Ovary (tissue), 9 donors: ENCODE measurements around the gene ARHGAP8. TPM values are rescaled to one million over a fixed set of nuclear protein-coding genes. Genes with fewer than 3 reads are reported as not detected.

Experiments used
- DNase-seq, 5 donors: peaks; one replicate each; pipeline ENCODE4 v3.0.0-alpha.2; 2019 to 2020
- H3K27ac ChIP-seq, 2 donors: fragments of 200-600 bp; one replicate each; pipeline versions ENCODE4 v1.5.1 to v1.8.0; 2019 to 2022
- H3K27me3 ChIP-seq: fragments of 200-600 bp; one replicate; pipeline ENCODE4 v1.8.0; 2022
- H3K36me3 ChIP-seq: fragments of 200-600 bp; sonication (generic); one replicate; pipeline ENCODE4 v1.5.1; 2019
- H3K4me1 ChIP-seq: one replicate; pipeline ENCODE4 v1.8.1; 2013; ENCODE audit warnings: mild to moderate bottlenecking, moderate library complexity; ENCODE audit not compliant: insufficient read depth
- H3K4me3 ChIP-seq: fragments of 200-600 bp; sonication (generic); one replicate; pipeline ENCODE4 v1.5.1; 2017
- H3K9me3 ChIP-seq, 2 donors: fragments of 200-600 bp in 1 of 2; sonication (generic) in 1 of 2; one replicate each; pipeline versions ENCODE4 v1.5.1 to v1.8.1; 2013 to 2019; ENCODE audit warnings: mild to moderate bottlenecking in 1 of 2, moderate library complexity in 1 of 2
- EP300 ChIP-seq: sonication (generic); formaldehyde crosslinking; IDR thresholded peaks from one replicate; pipeline ENCODE4 v1.6.1; 2017; ENCODE audit warnings: antibody characterized with exemption
- POLR2A ChIP-seq: fragments of 450-650 bp; IDR thresholded peaks from one replicate; pipeline ENCODE4 v1.6.1; 2017; ENCODE audit warnings: antibody characterized with exemption, mild to moderate bottlenecking, moderate library complexity
- WGBS, 3 donors: extraction: QIAGEN DNeasy Blood & Tissue Kit in 1 of 3; methylation state at CpG; one replicate each; pipeline versions ENCODE4 v1.1.5 to v1.1.7; 2013 to 2017; 5-methylcytosine and 5-hydroxymethylcytosine counted together
- intact Hi-C, 4 donors: fragments of 100-400 bp; cut with DNase I; formaldehyde crosslinking; loops; one replicate each; pipeline versions ENCODE4 v1.11.0 to v1.15.1; 2022 to 2023
- polyA plus RNA-seq, 2 donors: library from polyadenylated mRNA; stranded (reverse); fragments of 200-250 nt in 1 of 2; fragments of 350-450 nt in 1 of 2; fragmentation: Illumina TruSeq in 1 of 2; extraction: RNeasy Lipid Tissue Mini Kit (QIAGEN cat#74804) in 1 of 2; gene quantifications; one replicate each; pipeline ENCODE4 v1.2.3, GENCODE V29; 2013 to 2014
- total RNA-seq, 7 donors: library from RNA; depleted of rRNA in 2 of 7; stranded (reverse); fragments of >200 nt in 2 of 7; fragmentation: NEBNext Ultra II Directional in 3 of 7; extraction: Animal tissue kit (Norgen Biotek cat#: 25700) in 3 of 7; gene quantifications; one replicate each; pipeline versions ENCODE4 v1.1.0 to v1.2.4, GENCODE V29; 2016 to 2023
- TF ChIP-seq, protein P1 (sequence below), 3 donors: fragments of 450-650 bp in 2 of 3; fragments of 200-600 bp in 1 of 3; IDR thresholded peaks; one replicate each; pipeline versions ENCODE4 v1.5.1 to v1.8.0; 2016 to 2022; ENCODE audit warnings: antibody characterized with exemption in 3 of 3, mild to moderate bottlenecking in 1 of 3
- donor health status: DM: no; HTN: no; CAD: no; lungs with moderate emphysema.
- donor health status: DM: no; HTN: no; CAD: no.
- donor health status: Bipolar disorder and iron deficiency.
- donor health status: DM: yes; HTN: yes; CAD: no.
- donor health status: DM: no; HTN: no; CAD: no.
- donor health status: DM: yes; HTN: yes; CAD: no.

ARHGAP8 gene
- total and polyA plus RNA-seq, 9 donors: 0.45 to 23.8 (median 2.1) TPM

DNA sequence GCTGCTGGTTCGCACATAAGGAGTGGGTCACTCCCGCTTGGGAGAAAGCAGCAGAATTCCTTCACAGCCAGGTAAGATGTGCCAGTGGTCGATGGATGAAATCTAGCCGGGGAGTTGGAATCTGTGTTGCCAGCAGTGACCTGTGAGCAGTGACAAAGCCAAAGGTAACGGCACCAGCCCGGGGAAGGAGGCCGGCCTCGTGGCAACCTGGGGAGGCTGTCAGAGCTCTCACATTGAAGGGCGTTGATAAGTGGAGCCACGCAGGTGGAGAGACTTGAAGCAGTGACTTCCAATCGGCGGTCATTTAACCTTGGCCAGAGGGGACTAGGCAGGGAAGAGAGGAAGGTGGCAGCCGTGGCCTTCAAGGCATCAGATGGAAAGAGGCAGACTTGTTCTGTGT lies 58.8 kb downstream of the ARHGAP8 start:
- Histone ChIP-seq H3K4me3 (no peak overlapping the region), H3K36me3 (no peaks in the 10 kb centered on the region), H3K9me3 (no peaks in the 10 kb centered on the region), H3K27me3 (no peaks in the 10 kb centered on the region), H3K4me1 (no peaks in the 10 kb centered on the region), H3K27ac (no peak overlapping the region)
- 64 to 74% (median 71%) methylated on average over 13 of the region's 13 CpGs for WGBS, 3 donors
- no peak for TF ChIP-seq POLR2A
- intact Hi-C loops: no loop called here
- no peak for DNase-seq

DNA sequence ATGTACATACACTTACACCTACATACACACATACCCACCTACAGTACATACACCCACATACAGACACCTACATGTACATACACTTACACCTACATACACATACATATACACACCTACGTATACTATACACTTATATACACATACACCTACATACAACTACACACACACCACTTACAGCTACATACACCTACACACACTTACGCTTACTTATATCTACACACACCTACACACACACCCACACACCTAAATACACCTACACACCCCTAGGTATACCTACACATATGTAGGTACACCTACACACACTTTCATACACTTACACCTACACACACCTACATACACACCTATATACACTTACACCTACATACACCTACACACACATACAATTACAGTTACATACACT lies 61.0 kb downstream of the ARHGAP8 start:
- WGBS, 3 donors: 0 to 51% (median 43%) methylated on average over 2 of the region's 2 CpGs

DNA sequence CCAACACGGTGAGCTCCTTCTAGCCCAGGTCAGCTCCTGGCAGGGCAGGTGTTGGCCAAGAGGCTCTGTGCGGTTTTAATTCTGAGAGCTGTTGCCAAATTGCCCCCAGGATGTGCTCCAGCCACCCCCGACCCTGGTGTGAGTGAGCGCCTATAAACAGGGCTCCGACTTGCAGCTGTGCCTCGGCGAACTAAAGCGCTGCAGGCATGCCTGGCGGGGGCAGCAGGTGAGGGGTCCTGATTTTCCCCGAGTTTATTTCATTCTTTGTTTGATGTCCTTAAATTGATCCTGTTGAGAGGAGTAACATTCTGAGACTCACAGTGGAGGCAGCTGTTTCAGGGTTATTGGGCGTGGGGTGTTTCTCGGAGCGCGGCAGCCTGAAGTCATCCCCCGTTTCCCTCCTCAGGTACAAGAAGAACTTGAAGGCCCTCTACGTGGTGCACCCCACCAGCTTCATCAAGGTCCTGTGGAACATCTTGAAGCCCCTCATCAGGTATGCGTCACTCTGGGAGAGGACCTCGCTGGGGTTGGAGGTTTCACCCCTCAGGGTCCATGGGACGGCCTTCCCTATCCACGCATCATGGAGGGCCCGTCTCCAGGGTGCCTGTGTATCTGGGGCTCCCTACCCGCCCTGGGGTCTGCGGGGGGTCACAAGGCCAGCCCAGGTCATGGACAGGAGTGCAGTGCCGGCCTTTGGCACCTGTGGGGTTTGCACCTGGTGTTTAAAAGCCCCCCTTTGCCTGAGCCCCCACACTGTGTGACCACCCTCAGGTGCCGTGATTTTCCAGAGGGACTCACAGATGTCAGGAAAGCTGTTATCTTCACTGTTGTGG lies 62.1 kb downstream of the ARHGAP8 start:
- H3K27ac ChIP-seq: no peak overlapping the region
- 86 to 87% (median 86%) methylated on average over 25 of the region's 25 CpGs for WGBS, 3 donors
- DNase-seq: no peak
- H3K9me3 ChIP-seq: no peaks in the 10 kb centered on the region
- intact Hi-C loops: no loop called here
- no peaks in the 10 kb centered on the region for H3K36me3 ChIP-seq
- no peak overlapping the region for H3K4me3 ChIP-seq
- TF ChIP-seq, protein P1, sequence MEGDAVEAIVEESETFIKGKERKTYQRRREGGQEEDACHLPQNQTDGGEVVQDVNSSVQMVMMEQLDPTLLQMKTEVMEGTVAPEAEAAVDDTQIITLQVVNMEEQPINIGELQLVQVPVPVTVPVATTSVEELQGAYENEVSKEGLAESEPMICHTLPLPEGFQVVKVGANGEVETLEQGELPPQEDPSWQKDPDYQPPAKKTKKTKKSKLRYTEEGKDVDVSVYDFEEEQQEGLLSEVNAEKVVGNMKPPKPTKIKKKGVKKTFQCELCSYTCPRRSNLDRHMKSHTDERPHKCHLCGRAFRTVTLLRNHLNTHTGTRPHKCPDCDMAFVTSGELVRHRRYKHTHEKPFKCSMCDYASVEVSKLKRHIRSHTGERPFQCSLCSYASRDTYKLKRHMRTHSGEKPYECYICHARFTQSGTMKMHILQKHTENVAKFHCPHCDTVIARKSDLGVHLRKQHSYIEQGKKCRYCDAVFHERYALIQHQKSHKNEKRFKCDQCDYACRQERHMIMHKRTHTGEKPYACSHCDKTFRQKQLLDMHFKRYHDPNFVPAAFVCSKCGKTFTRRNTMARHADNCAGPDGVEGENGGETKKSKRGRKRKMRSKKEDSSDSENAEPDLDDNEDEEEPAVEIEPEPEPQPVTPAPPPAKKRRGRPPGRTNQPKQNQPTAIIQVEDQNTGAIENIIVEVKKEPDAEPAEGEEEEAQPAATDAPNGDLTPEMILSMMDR (IDR thresholded peaks at IDR 0.05): no peak
- H3K4me1 ChIP-seq: no peaks in the 10 kb centered on the region
- no peaks in the 10 kb centered on the region for H3K27me3 ChIP-seq

More for the DNA sequence above, 61.0 kb downstream of the ARHGAP8 start:
- Histone ChIP-seq H3K27ac (no peak overlapping the region), H3K4me1 (no peaks in the 10 kb centered on the region), H3K27me3 (no peaks in the 10 kb centered on the region), H3K36me3 (no peaks in the 10 kb centered on the region), H3K9me3 (no peaks in the 10 kb centered on the region), H3K4me3 (no peak overlapping the region)
- no peak for TF ChIP-seq POLR2A
- intact Hi-C loops: no loop called here
- no peak for DNase-seq

DNA sequence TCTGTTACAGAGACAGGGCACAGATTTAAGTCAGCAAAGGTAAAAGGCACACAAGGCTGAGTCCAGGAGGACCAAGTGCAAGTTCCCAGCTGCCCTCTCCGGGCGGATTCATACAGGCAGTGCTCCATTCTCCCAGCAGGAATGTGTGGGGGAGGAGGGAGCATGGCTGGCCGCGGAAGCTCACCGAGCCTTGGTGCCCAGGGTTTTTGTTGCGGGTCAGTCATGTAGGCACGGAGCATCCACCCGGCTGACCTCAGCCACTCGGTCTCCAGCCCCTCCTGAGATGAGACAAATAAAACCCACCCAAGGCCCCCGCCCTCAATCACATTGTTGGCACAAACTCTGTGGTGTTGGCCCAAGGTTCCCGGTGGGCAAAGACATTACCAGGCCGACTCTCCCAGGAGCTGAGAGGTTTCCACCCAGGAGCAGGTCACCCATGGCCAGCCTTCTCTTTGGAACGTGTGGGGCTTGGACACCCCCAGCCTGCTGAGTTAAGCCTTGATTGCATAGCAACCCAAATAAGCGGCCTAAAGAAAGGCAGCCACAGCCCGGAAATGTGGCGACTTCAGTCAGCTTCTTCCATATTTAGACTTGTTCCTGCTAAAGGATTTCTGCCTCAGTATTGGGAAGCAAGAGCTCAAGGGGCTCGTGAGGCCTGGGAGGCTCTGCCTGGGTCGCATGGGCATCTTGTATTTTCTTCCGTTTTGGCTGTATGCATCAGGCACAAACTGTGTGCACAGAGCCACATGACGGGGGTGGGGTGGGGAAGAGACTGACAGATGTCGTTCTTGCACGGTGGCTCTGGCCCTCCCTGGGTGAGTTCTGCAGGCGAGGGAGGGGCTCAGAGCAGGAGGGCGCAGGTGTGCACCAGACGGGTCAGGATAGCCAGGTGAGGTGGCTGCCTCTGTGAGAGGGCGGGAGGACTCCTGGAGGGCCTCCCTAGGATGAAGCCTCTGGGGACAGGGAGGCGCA lies 63.0 kb downstream of the ARHGAP8 start:
- no peaks in the 10 kb centered on the region for H3K36me3 ChIP-seq
- WGBS, 3 donors: 61 to 70% (median 62%) methylated on average over 27 of the region's 27 CpGs
- no peak for TF ChIP-seq EP300
- TF ChIP-seq, protein P1 (IDR thresholded peaks at IDR 0.05): no peak
- TF ChIP-seq POLR2A: no peak
- no peaks in the 10 kb centered on the region for H3K4me1 ChIP-seq
- H3K9me3 ChIP-seq: no peaks in the 10 kb centered on the region
- H3K27me3 ChIP-seq: no peaks in the 10 kb centered on the region
- intact Hi-C loops: no loop called here
- H3K27ac ChIP-seq: no peak overlapping the region
- no peak overlapping the region for H3K4me3 ChIP-seq
- DNase-seq: no peak

DNA sequence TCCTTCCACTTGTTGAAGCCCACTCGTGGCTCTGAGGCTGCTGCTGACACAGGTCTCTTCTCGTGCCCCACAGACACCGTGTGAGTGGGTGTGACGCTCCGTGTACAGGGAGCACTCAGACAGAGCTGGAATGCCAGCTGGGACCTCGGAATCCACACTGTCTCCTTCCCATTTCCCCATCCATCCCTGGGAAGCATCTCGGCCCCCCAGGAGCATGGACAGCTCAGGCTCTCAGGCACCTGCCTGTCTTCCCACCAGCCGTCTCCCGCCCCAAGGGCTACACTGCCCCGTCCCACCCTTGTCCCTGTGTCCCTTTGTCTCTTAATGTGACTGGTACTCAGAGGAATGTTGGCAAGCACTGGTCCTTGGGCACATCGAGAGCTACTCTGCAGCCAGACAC lies 63.8 kb downstream of the ARHGAP8 start:
- TF ChIP-seq EP300: no peak
- DNase-seq: no peak
- H3K27me3 ChIP-seq: no peaks in the 10 kb centered on the region
- 69 to 77% (median 72%) methylated on average over 11 of the region's 11 CpGs for WGBS, 3 donors
- no peaks in the 10 kb centered on the region for H3K4me1 ChIP-seq
- H3K9me3 ChIP-seq: no peaks in the 10 kb centered on the region
- no peaks in the 10 kb centered on the region for H3K36me3 ChIP-seq
- H3K27ac ChIP-seq: no peak overlapping the region
- no peak overlapping the region for H3K4me3 ChIP-seq
- intact Hi-C loops: no loop called here
